ENCODE results near the gene RMND5A. TPM values are rescaled to one million over a fixed set of nuclear protein-coding genes. Genes with fewer than 3 reads are reported as not detected.

Gene RMND5A
- total RNA-seq, 1 donor = 41.2 TPM

DNA sequence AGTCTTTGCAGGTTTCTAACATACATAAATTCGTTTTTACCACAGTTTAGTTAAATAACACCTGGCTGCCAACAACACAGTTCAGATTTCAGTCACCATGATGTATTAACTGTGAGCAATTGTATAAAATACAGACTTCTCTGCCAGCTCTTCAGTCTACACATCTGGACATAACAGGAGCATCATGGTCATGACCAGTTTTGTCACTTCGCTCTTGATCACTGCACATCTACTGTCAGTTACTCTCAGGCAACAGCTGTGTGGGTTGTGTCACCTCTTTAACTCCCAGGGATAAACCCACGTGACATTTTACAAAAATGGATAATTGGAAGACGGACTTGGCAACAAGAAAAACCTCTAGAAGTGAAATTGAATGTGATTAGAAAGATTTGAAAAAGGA lies 40.3 kb downstream of the RMND5A start:
- DNase-seq (ENCODE audit: low read depth in 2 of 3, low spot score in 2 of 3) = no peak

DNA sequence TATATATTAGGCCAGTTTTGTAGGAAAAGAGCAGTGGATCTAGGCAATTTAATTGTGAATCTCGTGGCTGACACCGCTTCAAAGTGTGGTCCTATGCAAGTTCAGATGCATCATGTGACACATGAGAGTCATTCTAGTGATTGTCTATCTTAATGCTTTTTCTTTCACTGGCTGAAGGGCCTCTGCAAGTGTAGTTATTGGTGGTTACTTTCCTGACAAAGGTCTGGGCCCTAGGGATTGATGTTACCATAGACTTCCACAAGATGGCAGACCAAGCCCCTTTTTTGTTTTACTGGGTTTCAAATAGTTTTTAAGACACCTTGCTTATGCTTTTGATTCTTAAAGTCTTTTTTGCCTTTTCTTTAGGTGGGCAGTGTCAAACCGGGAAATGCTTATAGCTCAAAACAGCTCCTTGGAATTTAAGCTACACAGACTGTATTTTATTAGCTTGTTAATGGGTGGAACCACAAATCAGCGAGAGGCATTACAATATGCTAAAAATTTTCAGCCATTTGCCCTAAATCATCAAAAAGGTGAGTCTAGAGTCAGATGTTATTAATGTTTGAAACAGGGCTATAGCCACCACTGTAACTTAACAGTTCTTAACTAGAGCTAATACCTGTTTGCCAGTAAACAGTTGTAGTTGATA lies 44.7 kb downstream of the RMND5A start:
- peak; percentile 4 to 71 (median 42) for DNase-seq (ENCODE audit: low read depth in 2 of 3, low spot score in 2 of 3)

DNA sequence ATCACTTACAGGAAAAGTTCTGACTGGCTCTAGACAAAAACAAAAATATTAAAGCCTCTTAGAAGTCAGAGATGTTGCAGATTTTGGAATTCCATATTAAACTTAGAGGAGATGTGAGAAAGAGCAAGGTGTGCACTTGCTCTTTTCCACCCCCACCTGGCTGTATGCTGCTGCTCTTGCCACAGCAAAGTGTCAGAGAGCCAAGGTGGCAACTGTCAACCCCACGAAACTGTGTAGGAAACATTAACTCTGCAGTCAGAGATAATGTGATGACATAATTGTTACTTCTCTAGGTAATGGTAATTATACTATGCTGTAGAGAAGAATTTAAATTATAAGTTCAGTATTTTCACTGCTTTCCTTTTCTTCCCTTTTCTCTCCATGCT lies 45.2 kb downstream of the RMND5A start:
- no peak for DNase-seq (ENCODE audit: low read depth in 2 of 3, low spot score in 2 of 3)

DNA sequence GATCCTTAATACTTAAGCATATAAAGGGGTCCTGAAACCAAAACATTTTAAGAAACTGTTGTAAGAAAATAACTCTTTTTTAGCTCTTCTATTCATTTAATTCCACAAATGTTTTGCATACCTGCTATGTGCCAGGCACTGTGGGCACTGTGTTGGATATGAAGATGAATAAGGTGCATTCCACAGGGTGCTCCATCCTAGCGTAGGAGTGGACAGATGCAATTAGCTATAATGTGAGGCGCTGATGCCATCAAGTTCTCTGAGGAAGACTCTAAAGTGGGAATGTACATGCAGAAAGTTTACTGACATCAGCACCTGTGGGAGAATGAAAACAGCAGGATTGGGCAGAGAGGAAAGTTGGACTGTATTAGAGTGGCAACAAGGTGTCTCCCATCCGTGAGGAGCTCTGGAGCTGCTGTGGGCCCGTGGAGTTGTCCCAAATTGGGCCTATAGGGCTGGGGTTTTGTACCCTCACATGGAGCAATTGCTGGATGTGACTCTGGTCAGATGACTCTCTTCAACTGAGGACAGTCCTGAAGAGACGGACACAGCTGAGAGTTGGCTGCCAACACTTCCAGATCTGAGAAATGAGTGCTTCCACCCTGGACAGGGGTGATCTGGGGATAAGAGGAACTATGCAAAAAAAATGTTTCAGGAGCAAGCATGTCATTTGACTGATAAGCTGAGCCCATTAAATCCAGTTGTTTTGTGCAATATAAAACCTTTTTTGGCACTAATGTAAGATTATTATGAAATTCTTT lies 48.3 kb downstream of the RMND5A start:
- no peak for DNase-seq (ENCODE audit: low read depth in 2 of 3, low spot score in 2 of 3)

DNA sequence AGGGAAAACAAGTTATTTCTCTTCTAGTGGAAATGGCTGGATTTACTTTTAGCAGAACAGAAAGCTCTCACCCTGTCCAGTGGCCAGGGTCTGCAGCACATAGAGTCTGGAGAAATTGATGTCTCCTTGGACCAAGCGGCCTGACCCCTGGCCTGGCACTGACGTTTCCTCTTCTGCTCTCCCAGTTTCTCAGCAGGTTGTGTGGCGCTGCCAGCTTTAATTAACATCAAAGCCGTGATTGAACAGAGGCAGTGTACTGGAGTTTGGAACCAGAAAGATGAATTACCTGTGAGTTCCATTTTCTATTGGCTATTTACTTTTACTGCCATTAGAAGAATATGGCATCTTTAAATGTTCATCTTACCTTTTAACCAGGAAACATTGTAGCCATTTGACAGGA lies 49.7 kb downstream of the RMND5A start:
- no peak for DNase-seq (ENCODE audit: low read depth in 2 of 3, low spot score in 2 of 3)

DNA sequence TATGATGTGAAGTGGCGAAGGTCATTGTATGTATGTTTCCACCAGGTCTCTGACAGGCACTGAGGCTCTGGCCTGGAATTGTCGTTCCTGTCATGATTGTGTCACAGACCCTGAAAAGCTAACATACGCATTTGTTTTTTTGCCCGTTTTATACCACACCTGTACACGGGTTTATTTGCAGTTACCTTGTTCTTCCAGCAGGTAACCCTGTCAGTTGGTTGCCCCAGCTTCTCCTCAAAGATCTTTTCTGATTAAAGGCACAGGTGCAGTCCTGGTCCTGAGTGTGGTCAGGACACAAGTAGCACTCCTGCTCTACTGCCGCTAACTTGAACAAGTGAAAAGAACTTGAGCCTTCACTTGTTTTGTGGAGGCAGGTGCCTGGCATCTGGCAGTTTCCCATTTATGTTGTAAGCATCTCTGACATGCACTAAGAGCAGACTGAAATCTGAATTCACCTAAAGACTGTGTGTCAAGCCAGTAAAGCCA lies 50.8 kb downstream of the RMND5A start:
- no peak for DNase-seq (ENCODE audit: low read depth in 2 of 3, low spot score in 2 of 3)

DNA sequence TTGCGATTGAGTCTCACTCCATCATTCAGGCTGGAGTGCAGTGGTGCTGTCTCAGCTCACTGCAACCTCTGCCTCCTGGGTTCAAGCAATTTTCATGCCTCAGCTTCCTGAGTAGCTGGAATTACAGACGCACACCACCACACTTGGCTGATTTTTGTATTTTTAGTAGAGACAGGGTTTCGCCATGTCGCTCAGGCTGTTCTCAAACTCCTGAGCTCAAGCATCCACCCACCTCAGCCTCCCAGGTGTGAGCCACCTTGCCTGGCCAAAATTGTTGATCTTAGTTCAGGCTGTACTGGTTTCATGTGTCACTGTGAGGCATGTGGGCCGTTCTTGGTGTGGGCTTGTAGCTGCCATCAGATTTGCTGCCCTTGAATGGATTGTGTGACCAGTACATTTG lies 52.5 kb downstream of the RMND5A start:
- DNase-seq (ENCODE audit: low read depth in 2 of 3, low spot score in 2 of 3) = no peak

DNA sequence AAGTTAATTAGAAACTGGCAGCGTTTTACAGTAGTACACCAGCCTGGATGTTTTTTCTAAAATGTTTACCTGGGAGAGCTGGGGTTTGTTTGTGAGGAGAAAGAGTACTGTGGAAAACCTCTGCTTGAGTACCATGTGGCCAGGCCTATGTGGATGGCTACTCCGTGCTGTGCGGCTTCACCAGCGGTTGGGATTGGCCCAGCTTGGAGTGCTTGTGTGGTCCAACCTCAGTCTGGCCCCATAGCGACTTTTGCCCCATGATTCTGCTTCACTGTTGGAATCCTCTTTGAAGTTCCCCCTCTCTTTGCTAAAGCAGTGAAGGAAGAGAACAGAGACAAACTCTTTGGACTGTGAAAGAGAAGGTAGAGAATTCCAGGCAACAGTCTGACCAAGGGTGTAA lies 54.8 kb downstream of the RMND5A start:
- no peak for DNase-seq (ENCODE audit: low read depth in 2 of 3, low spot score in 2 of 3)

DNA sequence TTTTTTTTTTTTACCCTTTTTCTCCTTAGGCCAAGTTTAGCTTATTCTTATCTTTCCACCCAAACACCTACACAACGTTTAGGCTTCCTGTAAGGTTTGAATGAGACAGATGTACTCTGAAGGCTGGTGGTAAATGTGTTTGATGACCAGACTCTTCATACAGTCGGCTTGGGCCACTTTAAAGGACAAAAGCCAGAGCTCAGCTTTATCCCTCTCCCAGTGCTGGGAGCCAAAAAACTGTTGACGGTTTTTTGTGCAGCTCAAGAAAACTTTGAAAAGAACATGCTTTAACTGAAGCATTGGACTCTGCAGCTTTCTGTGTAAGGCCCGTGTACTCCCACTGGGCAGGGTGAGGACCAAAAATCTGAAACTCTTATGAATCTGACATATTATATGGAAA lies 55.2 kb downstream of the RMND5A start:
- DNase-seq (ENCODE audit: low read depth in 2 of 3, low spot score in 2 of 3) = no peak

DNA sequence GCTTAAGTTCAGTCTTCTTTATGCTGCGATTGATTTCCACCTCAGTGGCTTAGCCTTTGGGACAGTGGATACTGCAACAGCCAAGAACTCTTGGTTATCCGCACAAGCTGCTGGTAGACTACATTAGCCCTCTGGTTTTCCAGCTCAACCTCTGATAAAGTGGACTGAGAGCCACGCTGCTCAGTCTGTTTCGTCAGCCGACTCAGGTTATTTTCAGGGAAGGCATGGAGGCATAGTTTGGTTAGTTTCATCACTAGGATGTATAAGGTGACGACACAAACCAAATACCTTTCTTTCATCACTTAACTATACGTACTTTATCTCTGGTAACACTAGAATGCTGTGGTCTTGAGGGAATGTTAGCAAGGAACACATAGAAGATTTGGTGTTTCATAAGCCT lies 56.4 kb downstream of the RMND5A start:
- no peak for DNase-seq (ENCODE audit: low read depth in 2 of 3, low spot score in 2 of 3)

DNA sequence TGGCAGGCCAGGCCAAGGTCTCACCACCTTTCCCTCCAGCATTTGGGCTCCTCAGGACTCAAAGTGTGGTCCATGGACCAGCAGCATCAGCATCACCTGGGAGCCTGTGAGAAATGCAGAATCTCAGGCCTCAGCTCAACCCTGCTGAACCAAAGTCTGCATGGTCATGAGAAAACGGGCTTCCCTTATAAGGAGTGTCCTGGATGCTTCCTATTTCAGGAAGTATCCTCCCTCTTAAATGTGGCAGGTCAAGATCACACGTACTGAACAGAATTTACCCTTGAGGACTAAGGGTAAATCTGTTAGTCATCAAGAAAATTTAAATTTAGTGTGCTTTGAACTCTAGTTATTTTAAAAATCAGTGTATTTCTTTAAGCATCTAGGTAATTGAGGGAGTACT lies 58.9 kb downstream of the RMND5A start:
- DNase-seq (ENCODE audit: low read depth in 2 of 3, low spot score in 2 of 3) = no peak

DNA sequence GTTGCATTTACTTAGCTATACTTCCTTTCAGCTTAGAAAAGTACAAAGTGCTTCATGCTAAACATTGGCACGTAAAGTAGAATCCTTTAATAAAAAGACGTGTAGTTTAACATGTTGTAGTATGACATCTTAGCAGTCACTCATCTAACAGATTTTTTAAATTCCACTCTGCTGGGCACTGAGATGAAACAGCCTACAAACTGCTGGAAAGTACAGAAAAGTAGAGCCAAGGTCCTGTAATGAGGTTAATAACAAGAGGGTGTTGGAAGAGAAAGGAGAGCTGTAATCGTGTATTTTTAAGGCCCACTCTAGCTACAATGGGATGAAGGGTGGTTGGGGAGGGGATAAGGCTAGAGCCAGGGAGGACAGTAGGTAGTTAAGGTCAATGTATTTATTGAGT lies 59.9 kb downstream of the RMND5A start:
- no peak for DNase-seq (ENCODE audit: low read depth in 2 of 3, low spot score in 2 of 3)

DNA sequence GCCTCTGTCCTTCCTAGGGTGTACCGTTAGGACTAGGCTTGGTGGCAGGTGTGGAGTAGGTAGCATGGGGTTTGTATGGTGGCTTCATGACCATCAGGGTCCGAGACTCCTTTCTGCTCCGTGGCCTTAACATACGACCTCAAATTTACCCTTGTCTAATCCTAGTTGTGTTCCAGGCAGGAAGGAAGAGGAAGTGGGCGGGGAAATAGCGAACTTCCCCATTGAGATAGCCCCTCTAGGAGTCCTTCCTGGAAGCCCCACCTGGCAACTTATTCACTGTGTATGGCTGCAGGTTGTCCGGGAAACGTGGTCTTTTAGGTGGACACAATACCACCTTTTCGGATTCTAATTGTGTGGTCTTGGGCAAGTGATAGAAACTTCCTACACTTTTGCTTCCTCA lies 61.3 kb downstream of the RMND5A start:
- no peak for DNase-seq (ENCODE audit: low read depth in 2 of 3, low spot score in 2 of 3)

DNA sequence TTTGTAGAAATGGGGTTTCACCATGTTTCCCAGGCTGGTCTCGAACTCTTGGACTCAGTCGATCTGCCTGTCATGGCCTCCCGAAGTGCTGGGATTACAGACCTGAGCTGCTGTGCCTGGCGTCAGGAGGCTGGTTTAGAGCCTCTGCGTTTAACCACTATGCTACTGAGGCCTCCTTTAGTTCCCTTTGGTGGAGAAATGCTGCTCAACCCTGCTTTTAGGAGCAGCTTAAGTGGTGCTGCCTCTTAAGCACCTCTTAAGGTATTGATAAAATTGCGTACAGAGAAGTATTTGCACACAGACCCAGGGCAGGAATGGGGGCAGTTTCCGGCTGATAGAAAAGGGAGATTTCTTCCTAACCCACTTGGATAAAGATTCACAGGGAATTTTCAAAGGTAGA lies 62.7 kb downstream of the RMND5A start:
- DNase-seq (ENCODE audit: low read depth in 2 of 3, low spot score in 2 of 3) = no peak

DNA sequence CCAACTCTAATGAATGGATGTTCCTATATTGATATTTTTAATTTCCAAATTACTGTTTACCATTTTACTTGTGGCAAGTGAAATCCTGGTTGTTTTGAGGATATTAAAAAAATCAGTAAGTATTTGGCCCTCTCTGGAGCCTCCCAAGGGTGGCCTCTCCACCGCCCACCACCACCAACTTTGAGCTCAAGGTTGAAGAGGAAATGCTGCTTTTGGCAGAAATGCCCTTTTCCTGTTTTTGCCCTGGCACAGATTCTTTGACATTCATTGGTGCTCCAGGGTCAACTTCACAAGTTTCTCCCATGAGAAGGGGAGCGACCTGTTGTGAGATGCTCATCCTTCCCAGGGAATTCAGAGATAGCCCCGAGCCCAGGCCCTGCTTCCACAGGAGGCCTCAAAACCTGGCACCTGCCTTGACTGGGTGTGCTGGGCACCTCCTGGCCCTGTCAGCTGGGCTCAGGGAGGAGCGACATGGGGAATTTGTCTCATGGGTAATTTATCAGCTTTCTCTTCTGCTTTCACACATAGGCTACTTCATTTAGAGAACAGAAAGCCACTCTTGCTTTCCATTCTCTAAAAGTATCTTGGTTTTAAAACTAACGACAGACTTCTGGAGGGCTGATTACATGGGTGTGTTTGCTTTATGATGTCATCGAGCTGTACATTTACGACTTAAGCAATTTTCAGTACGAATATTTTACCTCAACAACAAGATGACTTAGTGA lies 63.7 kb downstream of the RMND5A start:
- DNase-seq (ENCODE audit: low read depth in 2 of 3, low spot score in 2 of 3) = no peak

DNA sequence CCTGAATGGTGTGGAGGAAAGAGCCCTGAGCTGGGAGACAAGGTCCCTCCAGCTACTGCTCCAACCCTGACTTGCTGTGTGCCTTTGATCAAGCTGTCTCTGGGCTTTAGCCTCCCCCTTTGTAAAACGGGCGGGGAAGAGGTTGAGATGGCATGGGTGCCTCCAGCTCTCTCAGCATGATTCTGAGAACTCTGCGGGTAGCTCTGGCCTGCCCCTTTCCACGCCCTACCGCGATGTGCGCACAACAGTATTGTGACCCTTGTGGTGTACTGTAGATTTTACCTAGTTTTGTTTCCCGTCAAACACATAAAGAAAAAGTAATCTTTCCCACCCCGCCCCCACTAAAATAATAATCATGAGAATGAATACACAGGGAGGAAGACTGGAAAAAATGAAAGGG lies 65.4 kb downstream of the RMND5A start:
- DNase-seq (ENCODE audit: low read depth in 2 of 3, low spot score in 2 of 3) = no peak

DNA sequence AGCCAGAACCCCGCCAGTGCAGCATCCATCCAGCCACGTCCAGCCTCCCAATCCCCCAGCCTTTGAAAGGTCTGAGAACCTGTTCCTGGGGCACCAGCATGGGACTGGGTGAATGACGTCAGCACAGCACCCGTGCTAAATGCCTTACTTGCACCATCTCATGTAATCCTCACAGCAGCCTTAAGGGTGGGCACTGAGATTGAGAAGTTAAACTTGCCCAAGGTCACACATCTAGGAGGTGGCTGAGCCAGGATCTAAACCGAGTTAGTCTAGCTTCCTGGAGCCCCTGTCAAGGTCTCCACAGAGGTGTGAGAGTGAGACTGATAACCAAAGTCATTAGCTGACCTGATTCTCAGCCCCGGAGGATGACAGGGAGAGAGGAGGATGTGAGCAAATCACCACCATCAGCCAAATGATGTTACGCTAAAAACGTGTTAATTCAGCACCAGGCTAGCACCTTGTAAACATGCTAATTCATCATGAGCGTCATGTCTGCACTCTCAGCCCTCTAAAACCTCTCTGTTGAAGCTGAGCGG lies 66.0 kb downstream of the RMND5A start:
- DNase-seq (ENCODE audit: low read depth in 2 of 3, low spot score in 2 of 3) = no peak

DNA sequence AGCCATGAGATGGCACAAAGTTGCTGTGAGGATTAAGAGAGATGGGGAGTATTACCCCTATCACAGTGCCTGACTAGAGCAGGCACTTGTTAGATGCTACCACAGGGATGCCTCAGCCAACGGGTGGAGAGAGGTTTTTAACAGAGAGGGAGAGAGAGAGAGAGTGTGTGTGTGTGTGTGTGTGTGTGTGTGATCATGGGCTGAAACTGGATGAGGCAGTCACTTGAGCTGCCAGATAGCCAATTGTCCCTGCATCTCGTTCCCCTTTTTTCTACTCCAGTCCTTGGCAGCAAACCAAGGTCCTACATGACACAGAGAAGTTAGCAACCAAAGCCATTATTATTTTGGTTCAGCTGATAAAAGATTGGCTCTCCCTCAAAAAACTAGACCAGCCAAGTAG lies 67.6 kb downstream of the RMND5A start:
- peak in 2 of 3 donors; percentile 54 to 77 for DNase-seq (ENCODE audit: low read depth in 2 of 3, low spot score in 2 of 3)

DNA sequence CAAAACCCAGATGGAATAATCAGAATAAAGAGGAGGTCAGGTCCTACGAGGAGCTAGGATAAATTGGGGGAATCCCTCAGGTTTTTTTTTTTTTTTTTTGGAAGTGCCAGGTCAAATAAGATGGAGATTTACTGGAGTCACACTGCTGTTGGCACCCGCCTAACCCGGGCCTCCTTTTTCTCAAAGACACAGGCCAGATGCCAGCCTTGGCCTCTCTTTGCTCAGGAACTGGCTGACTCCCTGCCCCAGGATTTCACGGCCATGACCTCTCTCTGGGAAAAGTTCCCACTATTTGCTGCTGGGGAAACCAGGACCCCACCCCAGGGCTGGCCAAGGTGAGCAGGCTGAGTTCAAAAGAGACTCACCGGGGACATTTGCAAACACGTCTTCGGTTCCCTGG lies 68.1 kb downstream of the RMND5A start:
- no peak for DNase-seq (ENCODE audit: low read depth in 2 of 3, low spot score in 2 of 3)

DNA sequence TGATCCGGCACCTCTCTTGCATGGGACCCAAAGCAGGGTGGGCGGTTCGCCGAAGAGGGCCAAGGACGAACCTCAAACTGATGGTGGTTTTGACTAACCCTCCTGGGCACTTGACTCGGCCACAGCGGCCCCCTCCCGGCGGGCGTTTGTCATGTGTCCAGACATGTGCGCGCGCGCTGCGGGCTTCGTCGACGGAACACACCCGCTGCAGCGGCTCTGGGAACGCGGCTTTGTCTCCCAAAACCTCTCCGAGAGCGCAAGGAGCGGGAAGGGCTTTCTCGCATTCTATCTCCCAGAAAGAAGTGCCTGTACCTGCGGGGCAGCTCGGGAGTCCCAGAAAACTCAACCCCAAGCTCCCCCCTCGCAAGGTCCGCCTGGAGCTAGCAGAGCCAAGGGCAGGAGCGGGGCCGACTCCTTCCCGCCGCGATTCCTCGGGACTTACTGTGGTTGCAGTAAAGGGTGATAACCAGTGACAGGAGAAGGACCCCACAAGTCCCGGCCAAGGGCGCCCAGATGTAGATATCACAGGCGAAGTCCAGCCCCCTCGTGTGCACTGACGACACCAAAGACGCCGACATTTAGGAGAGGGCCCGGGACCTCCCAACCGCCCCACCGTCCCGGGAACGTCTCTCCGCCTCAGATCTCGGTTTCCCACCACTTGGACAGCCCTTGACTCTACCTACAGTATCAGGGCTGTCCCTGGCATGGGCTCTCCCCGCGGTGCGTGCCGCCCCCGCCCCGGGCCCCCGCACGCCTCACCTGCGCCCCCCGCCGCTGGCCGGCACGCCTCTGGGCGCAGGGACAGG lies 69.0 kb downstream of the RMND5A start:
- DNase-seq (ENCODE audit: low read depth in 2 of 3, low spot score in 2 of 3) = no peak

DNA sequence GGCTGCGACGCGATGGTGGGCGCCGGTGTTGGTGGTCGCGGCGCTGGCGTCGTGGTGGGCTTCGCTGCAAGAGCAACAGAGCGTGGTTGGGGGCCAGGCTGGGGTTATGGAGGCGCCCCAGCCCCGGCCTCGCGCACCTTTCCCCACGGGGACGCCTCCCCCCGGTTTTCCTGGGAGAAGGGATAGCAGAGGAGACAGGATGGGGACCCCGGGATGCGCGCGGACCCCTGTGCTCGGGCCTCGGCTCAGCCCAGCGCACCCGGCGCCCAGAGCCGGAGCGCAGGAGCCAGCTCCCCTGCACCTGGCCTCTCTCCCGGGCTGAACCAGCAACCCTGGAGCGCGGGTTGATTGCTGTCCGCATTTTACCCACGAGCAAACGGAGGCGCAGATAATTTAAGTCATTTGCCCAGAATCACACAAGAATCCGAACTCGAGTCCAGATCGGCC lies 69.6 kb downstream of the RMND5A start:
- no peak for DNase-seq (ENCODE audit: low read depth in 2 of 3, low spot score in 2 of 3)

Measured in hematopoietic multipotent progenitor cell (in vitro differentiated cells).